HG03135 (cell line): ENCODE results near the gene PARD3B.

Source experiments
- ATAC-seq: cut with Tn5 transposase; IDR thresholded peaks from one replicate; pipeline ENCODE4 v1.9.1; 2021; ENCODE audit warnings: mild to moderate bottlenecking, moderate library complexity; ENCODE audit not compliant: unreplicated experiment

Gene PARD3B

GRCh38 chr2:204824751-204825453, 279.6 kb downstream of the PARD3B start:
- no peak for ATAC-seq

GRCh38 chr2:204825681-204826080, 280.4 kb downstream of the PARD3B start:
- no peak for ATAC-seq

GRCh38 chr2:204827701-204828590, 282.7 kb downstream of the PARD3B start:
- no peak for ATAC-seq

- no peak for ATAC-seq
Observed at GRCh38 chr2:204834716-204835384, 289.6 kb downstream of the PARD3B start.

- no peak for ATAC-seq
Observed at GRCh38 chr2:204835786-204836185, 290.5 kb downstream of the PARD3B start.

- no peak for ATAC-seq
Observed at GRCh38 chr2:204840504-204840903, 295.2 kb downstream of the PARD3B start.

- ATAC-seq, result no peak
Observed at GRCh38 chr2:204842068-204842467, 296.8 kb downstream of the PARD3B start.

GRCh38 chr2:204842661-204843485, 297.6 kb downstream of the PARD3B start:
- ATAC-seq, result no peak

GRCh38 chr2:204846471-204846870, 301.2 kb downstream of the PARD3B start:
- no peak for ATAC-seq

GRCh38 chr2:204849892-204850291, 304.6 kb downstream of the PARD3B start:
- ATAC-seq, result no peak

GRCh38 chr2:204850581-204850980, 305.3 kb downstream of the PARD3B start:
- ATAC-seq, result no peak

GRCh38 chr2:204853905-204854304, 308.6 kb downstream of the PARD3B start:
- ATAC-seq, result no peak

GRCh38 chr2:204860274-204860673, 315.0 kb downstream of the PARD3B start:
- no peak for ATAC-seq

GRCh38 chr2:204862809-204863208, 317.5 kb downstream of the PARD3B start:
- ATAC-seq, result no peak

GRCh38 chr2:204863336-204863735, 318.1 kb downstream of the PARD3B start:
- no peak for ATAC-seq

GRCh38 chr2:204869132-204869823, 324.0 kb downstream of the PARD3B start:
- ATAC-seq, result no peak

GRCh38 chr2:204870053-204870452, 324.8 kb downstream of the PARD3B start:
- ATAC-seq, result no peak

- ATAC-seq, result no peak
Observed at GRCh38 chr2:204871231-204871953, 326.1 kb downstream of the PARD3B start.

- ATAC-seq, result no peak
Observed at GRCh38 chr2:204876311-204876710, 331.0 kb downstream of the PARD3B start.
